Suprapubic skin (tissue), 4 donors: Measurements from ENCODE around the gene AEN. TPM values are rescaled to one million over a fixed set of nuclear protein-coding genes. Genes with fewer than 3 reads are reported as not detected.

Experiments used
- DNase-seq, 2 donors: peaks; one replicate each; pipeline ENCODE4 v3.0.0-alpha.2; 2019; ENCODE audit warnings: low spot score in 2 of 2
- H3K27ac ChIP-seq: fragments of 200-600 bp; sonication (generic); one replicate; pipeline ENCODE4 v1.5.1; 2019
- H3K27me3 ChIP-seq: fragments of 200-600 bp; sonication (generic); one replicate; pipeline ENCODE4 v1.5.1; 2019
- H3K36me3 ChIP-seq: fragments of 200-600 bp; sonication (generic); one replicate; pipeline ENCODE4 v1.5.1; 2019
- H3K4me1 ChIP-seq: fragments of 200-600 bp; sonication (generic); one replicate; pipeline ENCODE4 v1.5.1; 2019
- H3K4me3 ChIP-seq: fragments of 200-600 bp; sonication (generic); one replicate; pipeline ENCODE4 v1.5.1; 2019; ENCODE audit warnings: mild to moderate bottlenecking
- H3K9me3 ChIP-seq: fragments of 200-600 bp; sonication (generic); one replicate; pipeline ENCODE4 v1.5.1; 2019
- EP300 ChIP-seq: sonication (generic); formaldehyde crosslinking; IDR thresholded peaks from one replicate; pipeline ENCODE4 v1.6.1; 2017; ENCODE audit warnings: antibody characterized with exemption
- POLR2A ChIP-seq, 2 donors: fragments of 450-650 bp; IDR thresholded peaks; one replicate each; pipeline ENCODE4 v1.6.1; 2017; ENCODE audit warnings: antibody characterized with exemption in 2 of 2, mild to moderate bottlenecking in 2 of 2, moderate library complexity in 2 of 2
- POLR2AphosphoS5 ChIP-seq, 3 donors: sonication (generic); formaldehyde crosslinking; IDR thresholded peaks; one replicate each; pipeline ENCODE4 v1.6.1; 2017; ENCODE audit warnings: antibody characterized with exemption in 3 of 3
- WGBS: methylation state at CpG from one replicate; pipeline ENCODE4 v1.1.5; 2018; 5-methylcytosine and 5-hydroxymethylcytosine counted together
- total RNA-seq, 4 donors: library from RNA; depleted of rRNA; stranded (reverse); fragments of >200 nt; gene quantifications; one replicate each; pipeline ENCODE4 v1.1.0, GENCODE V29; 2016
- TF ChIP-seq, protein P1 (sequence below), 2 donors: fragments of 200-600 bp in 1 of 2; fragments of 450-650 bp in 1 of 2; sonication (generic) in 1 of 2; IDR thresholded peaks; one replicate each; pipeline ENCODE4 v1.5.1; 2016 to 2019; ENCODE audit warnings: antibody characterized with exemption in 2 of 2, mild to moderate bottlenecking in 1 of 2, moderate library complexity in 1 of 2

The AEN gene
- total RNA-seq, 4 donors from 2014 or later: 9.3 to 29.3 (median 17.3) TPM

DNA sequence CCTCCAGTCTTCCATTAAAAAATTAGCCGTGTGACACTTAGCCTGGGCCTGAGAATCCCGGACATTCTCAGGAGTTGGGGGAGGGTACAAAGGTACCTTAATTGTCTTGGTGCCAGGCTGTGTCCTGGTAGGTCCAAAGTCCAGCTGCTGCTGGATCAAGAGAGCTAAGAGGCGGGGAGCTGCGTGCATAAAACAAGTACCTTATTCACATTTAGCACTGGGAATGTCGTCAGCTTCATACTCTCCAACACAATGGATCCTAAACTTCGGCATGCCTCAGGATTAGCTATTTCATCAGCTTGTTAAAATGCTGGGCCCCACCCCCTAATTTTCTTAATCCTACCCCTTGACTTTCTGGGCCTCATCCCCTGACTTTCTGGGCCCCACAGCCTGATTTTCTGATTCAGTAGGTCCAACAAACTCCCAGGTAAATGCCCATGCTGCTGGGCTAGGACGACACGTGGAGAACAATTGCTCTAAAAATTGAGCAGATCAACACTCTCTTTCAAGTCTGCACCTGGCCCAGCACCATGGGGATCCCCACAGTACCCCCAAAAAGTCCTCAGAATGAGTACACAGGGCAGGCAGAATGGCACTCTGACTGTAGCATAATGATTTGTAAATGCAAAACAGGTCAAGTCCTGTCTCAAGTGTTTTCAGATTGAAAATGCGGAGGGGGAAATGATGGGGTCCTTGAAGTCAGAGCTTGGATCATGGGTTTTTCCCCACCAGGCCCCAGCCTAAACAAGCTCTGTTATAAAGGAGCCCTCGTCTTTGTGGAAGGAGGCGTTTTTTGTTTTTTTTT, 5.6 kb upstream of the AEN start:
- DNase-seq: no peak
- no peaks in the 10 kb centered on the region for H3K36me3 ChIP-seq
- H3K4me3 ChIP-seq: no peak overlapping the region
- H3K4me1 ChIP-seq: peaks cover 7% of the 10 kb centered on the region
- H3K9me3 ChIP-seq: no peaks in the 10 kb centered on the region
- H3K27me3 ChIP-seq: peaks cover 21% of the 10 kb centered on the region
- 73% methylated on average over 11 of the region's 11 CpGs for WGBS
- no peak overlapping the region for H3K27ac ChIP-seq
- TF ChIP-seq POLR2A (IDR thresholded peaks at IDR 0.05) (no peak), POLR2AphosphoS5 (IDR thresholded peaks at IDR 0.05) (no peak), EP300 (no peak)
- TF ChIP-seq, protein P1, sequence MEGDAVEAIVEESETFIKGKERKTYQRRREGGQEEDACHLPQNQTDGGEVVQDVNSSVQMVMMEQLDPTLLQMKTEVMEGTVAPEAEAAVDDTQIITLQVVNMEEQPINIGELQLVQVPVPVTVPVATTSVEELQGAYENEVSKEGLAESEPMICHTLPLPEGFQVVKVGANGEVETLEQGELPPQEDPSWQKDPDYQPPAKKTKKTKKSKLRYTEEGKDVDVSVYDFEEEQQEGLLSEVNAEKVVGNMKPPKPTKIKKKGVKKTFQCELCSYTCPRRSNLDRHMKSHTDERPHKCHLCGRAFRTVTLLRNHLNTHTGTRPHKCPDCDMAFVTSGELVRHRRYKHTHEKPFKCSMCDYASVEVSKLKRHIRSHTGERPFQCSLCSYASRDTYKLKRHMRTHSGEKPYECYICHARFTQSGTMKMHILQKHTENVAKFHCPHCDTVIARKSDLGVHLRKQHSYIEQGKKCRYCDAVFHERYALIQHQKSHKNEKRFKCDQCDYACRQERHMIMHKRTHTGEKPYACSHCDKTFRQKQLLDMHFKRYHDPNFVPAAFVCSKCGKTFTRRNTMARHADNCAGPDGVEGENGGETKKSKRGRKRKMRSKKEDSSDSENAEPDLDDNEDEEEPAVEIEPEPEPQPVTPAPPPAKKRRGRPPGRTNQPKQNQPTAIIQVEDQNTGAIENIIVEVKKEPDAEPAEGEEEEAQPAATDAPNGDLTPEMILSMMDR (IDR thresholded peaks at IDR 0.05): no peak

DNA sequence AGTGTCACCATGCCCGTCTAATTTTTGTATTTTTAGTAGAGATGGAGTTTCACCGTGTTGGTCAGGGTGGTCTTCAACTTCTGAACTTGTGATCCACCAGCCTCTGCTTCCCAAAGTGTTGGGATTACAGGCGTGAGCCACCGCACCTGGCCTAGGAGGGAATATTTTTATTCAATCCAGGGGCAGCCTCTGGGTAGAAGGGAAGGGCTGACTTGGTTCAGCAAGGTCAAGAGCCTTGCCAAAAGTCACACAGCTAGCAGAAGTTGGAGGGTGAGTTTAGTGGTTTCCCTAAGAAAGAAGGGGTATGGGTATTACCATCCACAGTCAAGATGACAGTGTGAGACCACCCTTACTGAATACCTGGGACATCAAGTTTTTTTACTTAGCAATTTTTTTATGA, 4.9 kb upstream of the AEN start:
- Histone ChIP-seq H3K9me3 (no peaks in the 10 kb centered on the region), H3K4me3 (no peak overlapping the region), H3K27me3 (peaks cover 16% of the 10 kb centered on the region), H3K4me1 (peaks cover 11% of the 10 kb centered on the region), H3K27ac (no peak overlapping the region), H3K36me3 (no peaks in the 10 kb centered on the region)
- DNase-seq: no peak
- no peak for TF ChIP-seq POLR2AphosphoS5 (IDR thresholded peaks at IDR 0.05)
- TF ChIP-seq, protein P1 (IDR thresholded peaks at IDR 0.05): no peak
- TF ChIP-seq POLR2A (IDR thresholded peaks at IDR 0.05): no peak
- TF ChIP-seq EP300: no peak
- 85% methylated on average over 4 of the region's 4 CpGs for WGBS

DNA sequence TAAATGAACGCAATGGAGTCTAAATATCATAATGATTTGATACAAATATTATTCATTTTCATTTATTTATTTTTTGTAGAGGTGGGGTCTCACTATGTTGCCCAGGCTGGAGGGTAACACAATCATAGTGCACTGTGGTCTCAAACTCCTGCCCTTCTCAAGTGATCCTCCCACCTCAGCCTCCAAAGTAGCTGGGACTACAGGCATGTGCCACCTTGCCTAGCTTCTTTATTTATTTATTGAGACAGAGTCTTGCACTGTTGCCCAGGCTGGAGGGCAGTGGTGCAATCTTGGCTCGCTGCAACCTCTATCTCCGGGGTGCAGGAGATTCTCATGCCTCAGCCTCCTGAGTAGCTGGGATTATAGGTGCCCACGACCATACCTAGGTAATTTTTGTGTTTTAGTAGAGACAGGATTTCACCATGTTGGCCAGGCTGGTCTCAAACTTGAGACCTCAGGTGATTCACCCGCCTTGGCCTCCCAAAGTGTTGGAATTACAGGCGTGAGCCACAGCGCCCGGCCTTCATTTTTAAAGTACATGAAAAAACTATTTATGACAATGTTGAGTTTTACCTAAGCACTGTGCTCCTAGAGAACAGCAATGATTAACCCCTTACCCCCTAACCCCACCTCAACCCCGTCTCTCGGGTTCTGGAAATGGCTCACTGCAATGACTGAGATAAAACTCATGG, 4.0 kb upstream of the AEN start:
- Histone ChIP-seq H3K27ac (no peak overlapping the region), H3K4me1 (peaks cover 20% of the 10 kb centered on the region), H3K9me3 (no peaks in the 10 kb centered on the region), H3K4me3 (no peak overlapping the region), H3K36me3 (no peaks in the 10 kb centered on the region), H3K27me3 (peaks cover 9% of the 10 kb centered on the region)
- TF ChIP-seq, protein P1 (IDR thresholded peaks at IDR 0.05): no peak
- TF ChIP-seq EP300: no peak
- no peak for TF ChIP-seq POLR2A (IDR thresholded peaks at IDR 0.05)
- no peak for TF ChIP-seq POLR2AphosphoS5 (IDR thresholded peaks at IDR 0.05)
- WGBS: 93% methylated on average over 10 of the region's 10 CpGs
- no peak for DNase-seq

DNA sequence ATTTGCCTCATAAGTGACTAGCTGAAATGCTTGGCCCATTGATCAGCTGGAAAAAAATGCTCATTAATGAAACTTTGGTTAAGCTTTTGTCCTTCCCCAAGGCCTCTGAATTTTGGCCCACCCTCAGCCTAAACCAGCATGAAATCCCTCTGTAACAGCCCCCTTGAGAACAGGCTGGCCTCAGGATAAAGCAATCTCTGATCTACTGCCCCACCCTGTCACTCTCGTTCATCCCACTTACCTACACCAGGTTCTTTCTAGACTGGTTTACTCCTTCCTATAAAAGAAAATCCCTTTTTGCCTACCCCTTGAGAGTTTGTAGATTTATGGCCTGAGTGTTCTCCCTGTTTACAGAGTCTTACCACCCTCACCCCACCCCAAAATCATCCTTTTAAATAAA, 3.4 kb upstream of the AEN start:
- H3K9me3 ChIP-seq: no peaks in the 10 kb centered on the region
- no peak overlapping the region for H3K4me3 ChIP-seq
- WGBS: 43% methylated on average over 1 of the region's 1 CpG
- TF ChIP-seq POLR2AphosphoS5 (IDR thresholded peaks at IDR 0.05) (no peak), EP300 (no peak), POLR2A (IDR thresholded peaks at IDR 0.05) (no peak)
- TF ChIP-seq, protein P1 (IDR thresholded peaks at IDR 0.05): no peak
- peaks cover 3% of the 10 kb centered on the region for H3K27me3 ChIP-seq
- no peak for DNase-seq
- no peaks in the 10 kb centered on the region for H3K36me3 ChIP-seq
- H3K4me1 ChIP-seq: peaks cover 26% of the 10 kb centered on the region
- H3K27ac ChIP-seq: no peak overlapping the region

DNA sequence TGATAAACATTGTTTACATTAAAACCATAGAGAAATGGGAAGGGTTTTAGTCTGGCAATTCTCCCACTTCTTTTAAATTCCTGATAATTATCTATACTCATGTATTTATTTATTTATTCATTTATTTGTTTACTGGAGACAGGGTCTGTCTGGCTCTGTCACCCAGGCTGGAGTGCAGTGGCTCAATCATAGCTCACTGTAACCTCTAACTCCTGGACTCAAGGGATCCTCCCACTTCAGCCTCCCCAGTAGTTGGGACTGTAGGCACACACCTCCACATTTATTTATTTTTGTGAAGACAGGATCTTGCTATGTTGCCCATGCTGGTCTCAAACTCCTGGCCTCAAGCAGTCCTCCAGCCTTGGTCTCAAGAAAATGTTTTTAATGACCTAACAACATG, 2.5 kb upstream of the AEN start:
- TF ChIP-seq EP300 (no peak), POLR2A (IDR thresholded peaks at IDR 0.05) (no peak), POLR2AphosphoS5 (IDR thresholded peaks at IDR 0.05) (no peak)
- TF ChIP-seq, protein P1 (IDR thresholded peaks at IDR 0.05): no peak
- Histone ChIP-seq H3K4me1 (peaks cover 35% of the 10 kb centered on the region), H3K27me3 (no peaks in the 10 kb centered on the region), H3K9me3 (no peaks in the 10 kb centered on the region), H3K4me3 (no peak overlapping the region), H3K36me3 (no peaks in the 10 kb centered on the region), H3K27ac (no peak overlapping the region)
- DNase-seq: no peak
